Stimulated activated CD8-positive, alpha-beta memory T cell treated with anti-CD3 and anti-CD28 coated beads, Interleukin-4, amount 100 ng/mL, for 24 hours (primary cell): ENCODE measurements around the gene SLC25A25.
A peak's percentile ranks its signal among the peaks of the same experiment; 100 is the strongest.
"Not testable (repeated sequence)": the region's sequence is repeated elsewhere in the genome, so short reads cannot be mapped to it uniquely, and the experiment has no call there.

ENCODE experiments used
- DNase-seq: peaks from one replicate; pipeline ENCODE4 v3.0.0-alpha.2; 2020; ENCODE audit warnings: low read depth

SLC25A25 gene

DNA sequence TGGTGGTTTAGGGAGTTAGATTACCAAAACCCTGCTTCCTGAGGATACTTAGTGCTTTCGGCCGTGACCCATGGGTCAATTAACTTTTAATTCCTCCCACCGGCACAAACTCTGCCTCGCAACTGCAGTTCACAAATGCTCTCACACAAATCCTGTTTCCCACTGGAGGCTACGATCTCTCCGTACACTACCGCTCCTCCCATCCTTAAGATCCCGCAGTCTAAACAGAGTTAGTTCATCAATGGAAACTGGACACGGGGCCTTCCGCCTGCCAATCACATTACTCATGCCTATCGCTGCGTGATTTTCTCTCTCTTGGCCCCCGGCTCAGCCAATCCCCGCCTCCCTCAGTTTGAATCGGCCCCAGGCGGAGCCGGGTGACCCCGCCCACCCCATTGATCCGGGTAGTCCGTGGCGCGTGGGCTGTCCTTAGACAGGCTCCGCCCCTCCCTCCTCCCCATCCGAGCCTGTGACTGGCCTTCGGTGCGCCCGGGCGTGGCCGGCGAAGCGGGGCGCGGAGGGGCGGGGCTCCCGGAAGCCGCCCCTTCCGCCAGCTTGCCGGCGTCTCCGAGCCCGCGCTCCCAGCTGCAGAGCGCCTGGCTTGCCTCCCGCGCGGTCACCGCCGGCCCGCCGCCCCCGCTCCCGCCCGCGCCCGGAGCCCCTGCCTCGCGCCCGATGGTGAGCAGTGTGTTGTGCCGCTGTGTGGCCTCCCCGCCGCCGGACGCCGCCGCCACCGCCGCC, at the start of gene SLC25A25:
Gene SLC25A25 (plus strand): TSS at position 588 of the 741 bp plus-strand sequence. CDS start 88 bp downstream, at position 676.
- peak; percentile 100 for DNase-seq

DNA sequence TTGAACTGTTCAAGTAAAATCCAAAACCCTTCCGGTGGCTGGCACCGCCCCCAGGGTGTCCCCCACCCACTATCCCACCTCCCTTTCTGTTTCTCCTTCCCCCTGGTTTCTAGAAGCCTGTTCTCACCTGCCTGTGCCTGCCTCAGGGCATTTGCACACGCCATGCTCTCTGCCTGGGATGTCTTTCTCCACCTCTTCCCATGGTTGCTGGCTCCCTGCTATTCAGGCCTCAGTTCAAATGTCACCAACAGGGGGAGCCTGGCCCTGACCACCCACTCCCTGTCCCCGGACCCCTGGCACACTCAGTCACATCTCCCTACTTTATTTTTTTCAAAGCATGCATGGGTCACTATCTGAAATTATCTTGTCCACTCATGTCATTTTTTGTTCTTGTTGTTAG, 47.3 kb upstream of the SLC25A25 start:
- no peak for DNase-seq

DNA sequence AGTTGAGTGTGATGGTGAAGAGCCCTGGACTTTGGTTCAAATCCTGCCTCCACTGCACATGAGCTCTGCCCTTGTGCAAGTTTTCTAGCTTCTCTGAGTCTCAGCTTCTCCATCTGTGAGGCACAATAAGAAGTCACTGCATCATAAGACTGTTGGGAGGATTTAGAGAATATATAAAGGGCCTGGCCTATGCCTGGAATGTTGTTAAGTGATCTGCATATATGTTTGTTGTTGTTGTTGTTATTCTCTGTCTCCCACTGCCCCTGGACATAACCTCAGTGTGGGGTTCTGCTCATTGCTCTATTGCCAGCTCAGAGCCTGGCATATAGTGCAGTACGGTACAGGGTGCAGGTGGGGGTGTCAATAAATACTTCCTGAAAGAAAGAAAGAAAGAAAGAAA, 46.9 kb upstream of the SLC25A25 start:
- DNase-seq = no peak

DNA sequence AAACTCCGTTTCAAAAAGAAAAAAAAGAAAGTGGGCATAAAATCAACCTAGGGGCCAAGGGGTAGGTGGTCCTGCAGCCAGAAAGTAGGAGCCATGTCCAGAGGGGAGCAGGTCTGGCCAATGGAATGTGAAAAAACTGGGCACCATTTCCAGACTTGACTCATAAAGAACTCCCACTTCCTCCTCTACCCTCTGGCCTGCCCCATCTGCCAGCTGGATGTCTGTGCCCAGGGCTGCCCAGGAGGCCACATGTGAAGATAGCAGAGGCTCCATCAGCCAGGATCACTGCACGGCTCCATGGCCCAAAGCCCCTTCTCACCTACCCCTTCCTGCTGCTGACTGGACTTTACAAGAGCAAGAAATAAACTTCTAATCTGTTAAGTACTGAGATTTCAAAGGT, 45.1 kb upstream of the SLC25A25 start:
- DNase-seq = no peak

DNA sequence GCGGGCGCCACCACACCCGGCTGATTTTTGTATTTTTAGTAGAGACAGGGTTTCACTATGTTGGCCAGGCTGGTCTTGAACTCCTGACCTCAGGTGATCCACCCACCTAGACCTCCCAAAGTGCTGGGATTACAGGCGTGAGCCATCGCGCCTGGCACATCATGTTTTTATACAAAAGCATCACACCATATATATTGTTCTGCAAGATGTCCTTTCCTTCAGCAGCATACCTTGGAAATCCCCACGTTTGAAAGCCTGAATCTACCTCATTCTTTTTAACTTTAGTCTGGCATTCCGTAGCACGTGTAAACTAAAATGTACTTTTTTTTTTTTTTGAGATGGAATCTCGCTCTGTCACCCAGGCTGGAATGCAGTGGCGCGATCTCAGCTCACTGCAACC, 44.4 kb upstream of the SLC25A25 start:
- DNase-seq = not testable (repeated sequence)

DNA sequence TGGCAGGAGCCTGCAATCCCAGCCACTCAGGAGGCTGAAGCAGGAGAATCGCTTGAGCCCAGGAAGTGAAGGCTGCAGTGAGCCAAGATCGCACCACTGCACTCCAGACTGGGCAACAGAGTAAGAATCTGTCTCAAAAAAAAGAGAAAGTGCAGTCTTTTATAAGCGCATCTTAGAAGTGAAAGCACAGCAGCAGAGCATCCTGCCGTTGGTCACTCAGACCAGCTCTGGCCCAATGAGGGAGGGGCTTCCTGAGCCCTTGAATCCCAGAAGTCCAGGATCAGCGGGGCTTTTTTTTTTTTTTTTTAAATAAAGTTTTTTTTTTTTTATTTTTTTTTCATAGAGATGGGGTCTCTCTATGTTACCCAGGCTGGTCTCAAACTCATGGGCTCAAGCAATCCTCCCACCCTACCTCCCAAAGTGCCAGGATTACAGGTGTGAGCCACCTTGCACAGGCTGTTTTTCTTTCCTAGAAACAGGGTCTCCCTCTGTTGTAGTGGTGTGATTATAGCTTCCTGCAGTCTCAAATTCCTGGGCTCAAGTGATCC, 43.2 kb upstream of the SLC25A25 start:
- DNase-seq = no peak

DNA sequence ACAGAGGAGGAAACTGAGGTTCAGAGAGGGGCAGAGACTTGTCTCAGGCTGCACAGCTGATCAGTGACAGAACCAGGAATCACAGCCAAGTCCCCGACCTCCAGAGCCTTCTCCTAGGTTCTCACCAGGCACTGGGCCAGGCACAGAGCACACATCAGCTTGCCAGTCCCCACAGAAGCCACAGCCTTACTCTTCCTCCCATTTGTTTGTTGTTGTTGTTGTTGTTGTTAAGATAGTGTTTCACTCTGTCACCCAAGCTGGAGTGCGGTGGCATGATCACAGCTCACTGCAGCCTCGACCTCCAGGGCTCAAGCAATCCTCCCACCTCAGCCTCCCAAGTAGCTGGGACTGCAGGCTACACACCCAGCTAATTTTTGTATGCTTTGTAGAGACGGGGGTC, 42.3 kb upstream of the SLC25A25 start:
- DNase-seq = no peak

DNA sequence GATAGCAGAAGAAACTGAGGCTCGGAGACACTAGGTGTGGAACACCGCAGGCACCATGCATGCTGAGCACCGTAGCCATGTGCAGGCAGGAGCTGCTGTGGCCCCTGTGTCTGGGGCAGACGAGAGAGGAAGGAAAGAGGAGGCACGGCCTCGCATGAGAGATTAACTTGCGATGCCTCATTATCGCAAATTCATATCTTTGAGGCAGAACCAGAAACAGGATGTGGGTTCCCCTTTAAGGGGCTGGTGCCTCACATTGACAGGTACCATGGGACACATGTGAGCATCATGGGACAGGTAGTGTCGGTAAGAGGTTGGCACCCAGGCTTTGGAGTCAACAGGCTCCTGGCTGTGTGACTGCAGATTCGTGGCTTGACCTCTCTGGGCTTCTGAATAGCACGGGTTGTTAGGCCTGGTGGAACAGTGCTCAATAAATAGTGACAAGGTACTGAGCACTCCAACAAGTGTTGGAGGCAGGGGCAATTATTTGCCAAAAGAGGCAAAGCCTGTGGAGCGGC, 41.7 kb upstream of the SLC25A25 start:
- DNase-seq = peak; percentile 40

DNA sequence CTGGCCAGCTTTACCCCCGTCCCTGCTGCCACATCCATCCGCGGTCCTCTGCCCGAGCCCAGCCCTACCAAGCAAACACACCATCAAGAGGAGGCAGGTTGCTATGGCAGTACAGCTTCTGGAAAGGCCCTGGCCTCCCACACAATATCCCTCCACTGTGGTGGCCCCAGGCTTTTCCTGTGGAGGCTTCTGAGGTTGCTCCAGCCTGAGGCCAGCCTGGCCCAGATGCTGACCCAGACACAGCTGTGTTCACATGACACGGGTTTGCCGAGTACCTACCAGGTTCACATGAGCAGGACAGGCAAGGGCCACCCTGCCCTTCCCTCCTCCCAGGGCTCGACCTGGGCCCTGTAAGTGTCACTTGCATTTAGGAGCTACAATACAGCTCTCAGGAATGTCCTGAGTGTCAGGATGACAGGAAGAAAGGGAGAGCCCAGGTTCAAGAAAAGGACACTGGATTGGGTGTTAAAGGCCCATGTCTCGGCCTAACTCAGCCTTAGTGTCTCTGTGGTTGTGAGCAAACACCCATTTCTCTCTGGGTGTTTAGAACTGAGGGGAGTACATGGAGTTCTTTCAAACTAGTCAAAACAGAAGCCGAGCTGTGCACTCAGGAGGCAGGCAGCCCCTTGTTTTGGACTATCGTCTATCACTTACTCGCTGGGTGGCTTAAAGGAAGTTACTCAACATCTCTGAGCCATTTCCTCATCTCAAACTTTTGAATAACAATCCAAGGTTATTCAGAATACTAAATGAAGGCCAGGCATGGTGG, 41.1 kb upstream of the SLC25A25 start:
- DNase-seq = peak; percentile 29

DNA sequence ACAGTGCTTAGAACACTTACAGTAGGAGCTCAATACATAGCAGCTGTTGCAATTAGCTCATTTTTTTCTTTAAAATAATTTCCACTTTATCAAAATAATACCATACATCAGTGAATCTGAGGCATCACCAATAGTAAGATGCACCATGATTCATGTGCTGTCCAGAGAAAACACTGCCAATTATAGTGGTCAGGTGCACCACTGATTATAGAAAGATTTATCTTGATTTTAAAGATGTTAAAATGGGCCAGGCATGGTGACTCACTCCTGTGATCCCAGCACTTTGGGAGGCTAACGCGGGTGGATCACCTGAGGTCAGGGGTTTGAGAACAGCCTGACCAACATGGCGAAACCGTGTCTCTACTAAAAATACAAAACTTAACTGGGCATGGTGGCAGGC, 40.3 kb upstream of the SLC25A25 start:
- DNase-seq = no peak

DNA sequence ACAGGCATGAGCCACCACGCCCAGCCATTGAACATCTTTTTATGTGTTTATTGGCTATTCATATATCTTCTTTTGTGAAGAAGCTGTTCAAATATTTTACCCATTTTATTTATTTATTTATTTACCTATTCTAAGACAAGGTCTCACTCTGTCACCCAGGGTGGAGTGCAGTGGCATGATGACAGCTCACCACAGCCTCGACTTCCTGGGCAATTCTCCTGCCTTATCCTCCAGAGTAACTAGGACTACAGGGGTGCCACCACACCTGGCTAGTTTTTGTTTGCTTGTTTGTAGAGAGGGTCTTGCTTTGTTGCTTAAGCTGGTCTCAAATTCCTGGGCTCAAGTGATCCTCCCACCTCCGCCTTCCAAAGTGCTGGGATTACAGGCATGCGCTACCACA, 34.4 kb upstream of the SLC25A25 start:
- DNase-seq = no peak

DNA sequence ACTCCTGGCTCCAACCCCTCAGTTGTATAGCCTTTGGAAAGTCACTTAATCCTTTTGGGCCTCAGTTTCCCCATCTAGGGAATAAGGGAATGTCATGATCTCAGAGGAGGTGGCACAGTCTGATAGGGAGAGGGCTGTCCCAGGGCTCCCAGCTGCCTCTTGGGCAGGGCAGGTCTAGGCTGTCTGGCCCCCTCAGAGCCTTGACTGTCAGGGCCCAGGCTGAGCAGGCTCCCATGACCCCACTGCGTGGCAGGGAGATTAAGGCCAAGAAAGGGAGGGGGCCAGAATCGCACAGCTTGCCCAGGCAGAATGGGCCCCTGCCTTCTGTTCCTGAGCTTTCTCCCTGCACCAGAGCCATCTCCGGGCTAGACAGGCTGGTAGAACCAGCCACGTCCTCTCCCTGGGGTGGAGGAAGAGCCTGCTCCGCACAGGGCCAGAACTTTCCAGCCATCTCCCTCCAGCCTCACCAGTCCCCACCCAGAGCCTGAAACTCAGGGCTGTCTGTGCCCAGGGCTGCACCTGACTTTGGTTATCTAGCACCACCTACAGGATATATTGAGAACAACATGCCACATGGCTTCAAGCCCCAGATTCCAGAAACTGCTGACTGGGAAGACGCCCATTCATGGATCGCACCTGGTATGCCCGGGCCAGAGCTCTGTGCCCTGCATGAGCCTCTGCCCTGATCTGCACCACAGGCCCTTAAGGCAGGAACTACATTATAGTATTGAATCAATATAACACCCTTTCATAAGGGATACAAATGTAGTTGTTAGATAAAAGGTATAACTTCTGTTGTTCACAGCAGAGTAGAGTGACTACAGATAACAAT, 33.0 kb upstream of the SLC25A25 start:
- DNase-seq = peak; percentile 28

DNA sequence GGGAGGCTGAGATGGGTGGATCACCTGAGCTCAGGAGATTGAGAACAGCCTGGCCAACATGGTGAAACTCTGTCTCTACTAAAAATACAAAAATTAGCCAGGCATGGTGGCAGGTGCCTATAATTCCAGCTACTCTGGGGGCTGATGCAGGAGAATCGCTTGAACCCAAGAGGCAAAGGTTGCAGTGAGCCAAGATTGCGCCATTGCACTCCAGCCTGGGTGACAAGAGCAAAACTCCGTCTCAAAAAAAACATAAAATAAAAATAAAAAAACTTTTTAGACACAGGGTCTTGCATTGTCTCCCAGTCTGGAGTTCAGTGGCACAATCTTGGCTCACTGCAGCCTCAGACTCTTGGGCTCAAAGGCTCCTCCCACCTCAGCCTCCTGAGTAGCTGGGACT, 31.5 kb upstream of the SLC25A25 start:
- DNase-seq = not testable (repeated sequence)

DNA sequence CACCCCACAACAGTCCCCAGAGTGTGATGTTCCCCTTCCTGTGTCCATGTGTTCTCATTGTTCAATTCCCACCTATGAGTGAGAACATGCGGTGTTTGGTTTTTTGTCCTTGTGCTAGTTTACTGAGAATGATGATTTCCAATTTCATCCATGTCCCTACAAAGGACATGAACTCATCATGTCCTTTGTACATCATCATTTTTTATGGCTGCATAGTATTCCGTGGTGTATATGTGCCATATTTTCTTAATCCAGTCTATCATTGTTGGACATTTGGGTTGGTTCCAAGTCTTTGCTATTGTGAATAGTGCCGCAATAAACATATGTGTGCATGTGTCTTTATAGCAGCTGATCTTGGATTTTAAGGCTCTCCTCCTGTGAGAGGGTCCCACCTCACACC, 27.2 kb upstream of the SLC25A25 start:
- DNase-seq = not testable (repeated sequence)

DNA sequence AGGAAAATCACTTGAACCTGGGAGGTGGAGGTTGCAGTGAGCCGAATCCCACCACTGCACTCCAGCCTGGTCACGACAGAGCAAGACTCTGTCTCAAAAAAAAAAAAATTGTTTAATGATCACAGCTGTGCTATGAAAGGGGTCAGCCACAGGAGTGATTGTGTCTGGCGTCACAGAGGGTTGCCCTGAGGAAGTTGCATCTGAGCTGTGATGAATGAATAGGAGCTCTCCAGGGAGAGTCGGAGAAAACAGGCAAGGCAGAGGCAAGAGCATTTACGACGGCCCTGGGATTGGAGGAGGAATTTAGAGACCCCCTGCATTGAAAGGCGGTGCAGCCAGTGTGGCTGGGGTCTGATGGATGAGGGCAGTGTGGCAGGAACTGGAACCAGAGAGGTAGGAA, 26.0 kb upstream of the SLC25A25 start:
- DNase-seq = no peak

DNA sequence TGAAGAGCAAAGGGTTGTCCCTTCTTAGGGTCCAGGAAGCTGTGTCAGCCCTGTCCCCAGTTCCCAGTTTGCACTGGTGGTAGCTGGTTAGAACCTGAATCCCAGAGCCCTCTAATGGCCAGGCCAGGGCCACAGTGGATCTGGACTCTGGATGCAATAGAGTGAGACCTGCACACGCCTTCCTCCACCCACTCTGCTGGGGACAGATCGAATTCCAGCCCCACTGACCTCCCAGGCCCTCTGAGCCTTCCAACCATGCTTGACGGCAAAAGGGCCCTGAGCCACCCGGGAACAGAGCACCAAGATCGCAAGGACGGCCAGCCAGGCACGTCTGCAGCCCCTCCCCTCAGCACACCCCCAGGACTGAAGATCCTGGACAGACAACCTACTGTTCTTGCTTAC, 24.6 kb upstream of the SLC25A25 start:
- no peak for DNase-seq

DNA sequence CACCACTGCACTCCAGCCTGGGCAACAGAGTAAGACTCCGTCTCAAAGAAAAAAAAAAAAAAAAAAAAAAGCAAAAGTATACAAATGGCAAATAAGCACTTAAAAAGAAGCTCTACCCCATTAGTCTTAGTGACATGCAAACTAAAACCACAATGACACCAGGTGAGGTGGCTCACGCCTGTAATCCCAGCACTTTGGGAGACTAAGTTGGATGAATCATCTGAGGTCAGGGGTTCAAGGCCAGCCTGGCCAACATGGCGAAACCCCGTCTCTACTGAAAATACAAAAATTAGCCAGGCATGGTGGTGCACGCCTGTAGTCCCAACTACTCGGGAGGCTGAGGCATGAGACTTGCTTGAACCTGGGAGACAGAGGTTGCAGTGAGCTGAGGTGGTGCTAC, 22.6 kb upstream of the SLC25A25 start:
- not testable (repeated sequence) for DNase-seq

DNA sequence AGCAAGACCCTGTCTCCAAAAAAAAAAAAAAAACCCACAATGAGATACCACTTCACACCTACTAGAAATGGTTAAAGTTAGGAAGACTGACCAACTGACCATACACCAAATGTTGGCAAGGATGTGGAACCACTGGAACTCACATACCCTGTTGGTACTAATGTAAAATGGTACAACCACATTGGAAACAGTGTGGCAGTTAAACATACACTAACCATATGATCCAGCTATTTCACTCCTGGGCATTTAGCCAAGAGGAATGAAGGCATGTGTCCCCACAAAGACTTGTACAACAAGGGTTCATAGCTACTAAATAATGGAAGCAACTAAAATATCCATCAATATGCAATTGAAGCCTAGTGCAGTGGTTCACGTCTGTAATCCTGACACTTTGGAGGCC, 22.2 kb upstream of the SLC25A25 start:
- DNase-seq = no peak

DNA sequence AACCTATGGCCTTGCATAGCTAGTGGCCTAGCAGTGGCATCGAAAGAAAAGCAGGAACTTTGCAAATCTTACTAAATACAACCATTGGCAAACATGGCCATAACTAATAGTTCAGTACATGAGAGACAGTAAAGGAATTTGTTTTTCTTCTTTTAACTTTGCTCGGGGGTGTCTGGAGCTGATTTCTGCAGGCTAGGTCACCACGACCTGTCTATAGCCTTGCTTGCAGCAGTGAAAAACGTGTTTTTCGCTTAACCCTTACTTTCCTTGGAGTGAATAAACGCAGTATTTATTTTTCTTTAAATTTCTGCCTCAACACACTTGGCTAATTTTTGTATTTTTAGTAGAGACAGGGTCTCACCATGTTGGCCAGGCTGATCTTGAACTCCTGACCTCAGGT, 20.8 kb upstream of the SLC25A25 start:
- DNase-seq = no peak

DNA sequence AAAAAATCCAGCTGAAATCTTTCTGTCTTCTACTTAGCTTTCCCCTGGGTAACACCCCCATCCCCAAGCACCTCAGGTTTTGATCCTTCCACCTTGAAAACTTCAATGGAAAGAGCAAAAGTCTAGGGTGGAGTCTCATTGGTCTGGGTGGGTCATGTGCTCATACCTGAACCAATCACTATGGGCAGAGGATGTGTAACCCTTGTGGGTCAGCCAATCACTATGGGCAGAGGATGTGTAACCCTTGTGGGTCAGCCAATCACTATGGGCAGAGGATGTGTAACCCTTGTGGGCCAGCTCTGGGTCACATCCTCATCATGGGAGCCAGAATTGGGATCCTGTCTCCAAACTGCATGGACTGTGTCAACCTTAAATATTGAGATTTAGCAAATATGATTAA, 19.4 kb upstream of the SLC25A25 start:
- no peak for DNase-seq

DNA sequence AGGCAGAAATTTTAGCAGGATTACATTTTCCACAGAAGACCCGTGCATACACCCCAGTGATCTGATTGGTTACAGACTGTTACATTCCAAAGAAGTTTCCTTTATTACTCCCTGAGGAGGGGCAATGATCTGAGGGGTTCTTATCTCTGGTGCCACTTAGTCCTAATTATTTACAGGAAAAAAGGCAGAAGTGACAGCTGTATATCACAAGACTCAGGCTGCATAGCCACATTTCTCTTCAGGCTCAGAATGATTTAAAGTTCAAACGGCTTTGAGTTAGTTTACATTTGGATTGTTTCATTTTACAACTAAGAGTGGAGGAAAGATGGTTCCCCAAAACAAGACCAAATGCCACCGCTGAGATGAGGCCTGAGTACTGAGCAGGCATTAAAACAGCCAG, 18.2 kb upstream of the SLC25A25 start:
- DNase-seq = no peak
